ENCODE data around the gene IRX6.

DNA sequence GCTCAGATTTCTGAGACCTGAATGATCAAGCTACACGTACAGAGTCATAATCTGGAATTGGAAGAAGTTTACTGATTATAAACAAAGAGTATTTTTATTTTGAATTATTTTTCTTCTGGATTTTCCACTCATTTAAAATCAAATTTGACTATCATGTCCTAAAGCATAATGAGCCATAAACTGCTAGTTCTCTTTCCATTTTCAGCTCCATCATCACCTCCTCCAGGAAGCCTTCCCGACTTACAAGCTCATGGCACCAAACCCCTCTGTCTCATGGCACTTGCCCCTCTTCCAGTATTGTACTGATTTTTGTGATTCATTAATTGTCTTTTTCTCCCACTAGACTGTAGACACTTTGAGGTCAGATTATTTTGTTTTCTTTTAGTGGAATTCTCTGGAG, 35.9 kb downstream of the IRX6 start:
- TF ChIP-seq EZH2 (IDR thresholded peaks at IDR 0.05; ENCODE audit: low read depth, unreplicated experiment) (no peak), NANOG (IDR thresholded peaks at IDR 0.05; ENCODE audit: borderline replicate concordance) (no peak), EZH2phosphoT487 (IDR thresholded peaks at IDR 0.05; ENCODE audit: unreplicated experiment) (no peak), ZNF462 (CRISPR knock-in tag; IDR thresholded peaks at IDR 0.05) (no peak), JUNB (IDR thresholded peaks at IDR 0.05; ENCODE audit: unreplicated experiment) (no peak), ETS1 (IDR thresholded peaks at IDR 0.05) (no peak), CREB1 (CRISPR knock-in tag; IDR thresholded peaks at IDR 0.05; ENCODE audit: low read depth) (no peak)
- TF ChIP-seq, protein P1, sequence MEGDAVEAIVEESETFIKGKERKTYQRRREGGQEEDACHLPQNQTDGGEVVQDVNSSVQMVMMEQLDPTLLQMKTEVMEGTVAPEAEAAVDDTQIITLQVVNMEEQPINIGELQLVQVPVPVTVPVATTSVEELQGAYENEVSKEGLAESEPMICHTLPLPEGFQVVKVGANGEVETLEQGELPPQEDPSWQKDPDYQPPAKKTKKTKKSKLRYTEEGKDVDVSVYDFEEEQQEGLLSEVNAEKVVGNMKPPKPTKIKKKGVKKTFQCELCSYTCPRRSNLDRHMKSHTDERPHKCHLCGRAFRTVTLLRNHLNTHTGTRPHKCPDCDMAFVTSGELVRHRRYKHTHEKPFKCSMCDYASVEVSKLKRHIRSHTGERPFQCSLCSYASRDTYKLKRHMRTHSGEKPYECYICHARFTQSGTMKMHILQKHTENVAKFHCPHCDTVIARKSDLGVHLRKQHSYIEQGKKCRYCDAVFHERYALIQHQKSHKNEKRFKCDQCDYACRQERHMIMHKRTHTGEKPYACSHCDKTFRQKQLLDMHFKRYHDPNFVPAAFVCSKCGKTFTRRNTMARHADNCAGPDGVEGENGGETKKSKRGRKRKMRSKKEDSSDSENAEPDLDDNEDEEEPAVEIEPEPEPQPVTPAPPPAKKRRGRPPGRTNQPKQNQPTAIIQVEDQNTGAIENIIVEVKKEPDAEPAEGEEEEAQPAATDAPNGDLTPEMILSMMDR (conservative IDR thresholded peaks at IDR 0.05; ENCODE audit: low read depth in 2 of 2) = no peak
- TF ChIP-seq, protein P2, sequence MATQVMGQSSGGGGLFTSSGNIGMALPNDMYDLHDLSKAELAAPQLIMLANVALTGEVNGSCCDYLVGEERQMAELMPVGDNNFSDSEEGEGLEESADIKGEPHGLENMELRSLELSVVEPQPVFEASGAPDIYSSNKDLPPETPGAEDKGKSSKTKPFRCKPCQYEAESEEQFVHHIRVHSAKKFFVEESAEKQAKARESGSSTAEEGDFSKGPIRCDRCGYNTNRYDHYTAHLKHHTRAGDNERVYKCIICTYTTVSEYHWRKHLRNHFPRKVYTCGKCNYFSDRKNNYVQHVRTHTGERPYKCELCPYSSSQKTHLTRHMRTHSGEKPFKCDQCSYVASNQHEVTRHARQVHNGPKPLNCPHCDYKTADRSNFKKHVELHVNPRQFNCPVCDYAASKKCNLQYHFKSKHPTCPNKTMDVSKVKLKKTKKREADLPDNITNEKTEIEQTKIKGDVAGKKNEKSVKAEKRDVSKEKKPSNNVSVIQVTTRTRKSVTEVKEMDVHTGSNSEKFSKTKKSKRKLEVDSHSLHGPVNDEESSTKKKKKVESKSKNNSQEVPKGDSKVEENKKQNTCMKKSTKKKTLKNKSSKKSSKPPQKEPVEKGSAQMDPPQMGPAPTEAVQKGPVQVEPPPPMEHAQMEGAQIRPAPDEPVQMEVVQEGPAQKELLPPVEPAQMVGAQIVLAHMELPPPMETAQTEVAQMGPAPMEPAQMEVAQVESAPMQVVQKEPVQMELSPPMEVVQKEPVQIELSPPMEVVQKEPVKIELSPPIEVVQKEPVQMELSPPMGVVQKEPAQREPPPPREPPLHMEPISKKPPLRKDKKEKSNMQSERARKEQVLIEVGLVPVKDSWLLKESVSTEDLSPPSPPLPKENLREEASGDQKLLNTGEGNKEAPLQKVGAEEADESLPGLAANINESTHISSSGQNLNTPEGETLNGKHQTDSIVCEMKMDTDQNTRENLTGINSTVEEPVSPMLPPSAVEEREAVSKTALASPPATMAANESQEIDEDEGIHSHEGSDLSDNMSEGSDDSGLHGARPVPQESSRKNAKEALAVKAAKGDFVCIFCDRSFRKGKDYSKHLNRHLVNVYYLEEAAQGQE (IDR thresholded peaks at IDR 0.05; ENCODE audit: unreplicated experiment) = no peak

All from GM23338 (cell line).